WTC11 (cell line): ENCODE measurements around the gene RGS2. TPM values are rescaled to one million over a fixed set of nuclear protein-coding genes. Genes with fewer than 3 reads are reported as not detected.

Experiments used
- ATAC-seq: fragments of 200-7000 bp; cut with Tn5 transposase; 2 replicates; pipeline ENCODE4 v1.10.0; 2021; ENCODE audit warnings: mild to moderate bottlenecking, moderate library complexity
- CTCF ChIA-PET: fragments of 300-600 bp; sonication (Branson Sonifier 250); formaldehyde crosslinking; loops from one replicate; lab custom pipeline; 2021; ENCODE audit warnings: antibody characterized with exemption; lab: Charles Lee
- POLR2A ChIA-PET: fragments of 350-600 bp; sonication (Branson Sonifier 250); formaldehyde crosslinking; loops from one replicate; lab custom pipeline; 2021; ENCODE audit warnings: antibody characterized with exemption; lab: Charles Lee
- DNase-seq: peaks from one replicate; pipeline ENCODE4 v3.0.0; 2021; ENCODE audit warnings: low spot score
- H3K27ac Mint-ChIP-seq: 2 replicates; pipeline ENCODE4 v1.8.0; 2021; ENCODE audit warnings: mixed read lengths
- H3K27me3 Mint-ChIP-seq: 2 replicates; pipeline ENCODE4 v1.8.0; 2021; ENCODE audit warnings: low read depth, mild to moderate bottlenecking, moderate library complexity, mixed read lengths
- H3K36me3 Mint-ChIP-seq: 2 replicates; pipeline ENCODE4 v1.8.0; 2021; ENCODE audit warnings: mixed read lengths
- H3K4me1 Mint-ChIP-seq: 2 replicates; pipeline ENCODE4 v1.8.0; 2022; ENCODE audit warnings: mixed read lengths
- H3K4me3 Mint-ChIP-seq: 2 replicates; pipeline ENCODE4 v1.8.0; 2021; ENCODE audit warnings: mild to moderate bottlenecking, moderate library complexity, mixed read lengths
- H3K9me3 Mint-ChIP-seq: 2 replicates; pipeline ENCODE4 v1.8.0; 2021; ENCODE audit warnings: mixed read lengths
- E2F5 ChIP-seq: sonication (generic); formaldehyde crosslinking; IDR thresholded peaks from 2 replicates; pipeline ENCODE4 v1.8.1; 2022; ENCODE audit warnings: mild to moderate bottlenecking, moderate library complexity, missing genetic modification reagents
- ELF4 ChIP-seq: sonication (generic); formaldehyde crosslinking; IDR thresholded peaks from 2 replicates; pipeline ENCODE4 v1.8.1; 2022; ENCODE audit warnings: low read depth, mild to moderate bottlenecking, moderate library complexity, missing genetic modification reagents
- FOXJ3 ChIP-seq: sonication (generic); formaldehyde crosslinking; IDR thresholded peaks from 2 replicates; pipeline ENCODE4 v1.9.0; 2021; ENCODE audit warnings: missing genetic modification reagents, mild to moderate bottlenecking, borderline replicate concordance
- GTF2I ChIP-seq: fragments of 250-450 bp; sonication (Bioruptor Pico); conservative IDR thresholded peaks from 2 replicates; pipeline ENCODE4 v1.4.0; 2021; ENCODE audit warnings: mild to moderate bottlenecking
- JAZF1 ChIP-seq: fragments of 250-450 bp; sonication (Bioruptor Pico); IDR thresholded peaks from 2 replicates; pipeline ENCODE4 v1.9.0; 2021; ENCODE audit warnings: moderate library complexity, mild to moderate bottlenecking, inconsistent platforms
- JUN ChIP-seq: sonication (generic); formaldehyde crosslinking; IDR thresholded peaks from 2 replicates; pipeline ENCODE4 v1.8.0; 2023; ENCODE audit warnings: mild to moderate bottlenecking, missing genetic modification reagents
- KAT7 ChIP-seq: sonication (generic); formaldehyde crosslinking; IDR thresholded peaks from 2 replicates; pipeline ENCODE4 v1.8.1; 2023; ENCODE audit warnings: missing genetic modification reagents, mild to moderate bottlenecking, borderline replicate concordance
- MYBL2 ChIP-seq: sonication (generic); formaldehyde crosslinking; IDR thresholded peaks from 2 replicates; pipeline ENCODE4 v1.8.1; 2023; ENCODE audit warnings: mild to moderate bottlenecking, moderate library complexity, missing genetic modification reagents
- NFE2L1 ChIP-seq: sonication (generic); formaldehyde crosslinking; IDR thresholded peaks from 2 replicates; pipeline ENCODE4 v1.8.1; 2023; ENCODE audit warnings: missing genetic modification reagents
- SMAD4 ChIP-seq: sonication (generic); formaldehyde crosslinking; IDR thresholded peaks from 2 replicates; pipeline ENCODE4 v1.8.0; 2022; ENCODE audit warnings: mild to moderate bottlenecking, missing genetic modification reagents
- TEAD1 ChIP-seq: sonication (generic); formaldehyde crosslinking; IDR thresholded peaks from 2 replicates; pipeline ENCODE4 v1.8.0; 2022; ENCODE audit warnings: mild to moderate bottlenecking, missing genetic modification reagents
- ZBTB21 ChIP-seq: sonication (generic); formaldehyde crosslinking; IDR thresholded peaks from 2 replicates; pipeline ENCODE4 v1.8.1; 2023; ENCODE audit warnings: mild to moderate bottlenecking, missing genetic modification reagents, borderline replicate concordance
- ZNF138 ChIP-seq: sonication (generic); formaldehyde crosslinking; conservative IDR thresholded peaks from 2 replicates; pipeline ENCODE4 v1.8.1; 2022; ENCODE audit warnings: mild to moderate bottlenecking, moderate library complexity, missing genetic modification reagents
- ZNF219 ChIP-seq: sonication (generic); formaldehyde crosslinking; IDR thresholded peaks from 2 replicates; pipeline ENCODE4 v1.8.0; 2023; ENCODE audit warnings: missing genetic modification reagents, mild to moderate bottlenecking, borderline replicate concordance
- ZNF512 ChIP-seq: sonication (generic); formaldehyde crosslinking; IDR thresholded peaks from 2 replicates; pipeline ENCODE4 v1.8.1; 2022; ENCODE audit warnings: missing genetic modification reagents, borderline replicate concordance
- ZNF532 ChIP-seq: fragments of 250-450 bp; sonication (Bioruptor Pico); IDR thresholded peaks from 2 replicates; pipeline ENCODE4 v1.9.0; 2021; ENCODE audit warnings: mild to moderate bottlenecking, borderline replicate concordance
- total RNA-seq: library from RNA; stranded (reverse); gene quantifications from 3 replicates; pipeline ENCODE4 v1.2.3, GENCODE V29; 2021
- TF ChIP-seq, protein P1 (sequence below): sonication (generic); formaldehyde crosslinking; IDR thresholded peaks from 2 replicates; pipeline ENCODE4 v1.8.1; 2023; ENCODE audit warnings: mild to moderate bottlenecking, missing genetic modification reagents
- TF ChIP-seq, protein P2 (sequence below): sonication (generic); formaldehyde crosslinking; IDR thresholded peaks from 2 replicates; pipeline ENCODE4 v1.8.1; 2023; ENCODE audit warnings: mild to moderate bottlenecking, missing genetic modification reagents
- TF ChIP-seq, protein P3 (sequence below): sonication (generic); formaldehyde crosslinking; IDR thresholded peaks from 2 replicates; pipeline ENCODE4 v1.8.0; 2022; ENCODE audit warnings: mild to moderate bottlenecking, missing genetic modification reagents
- TF ChIP-seq, protein P4 (sequence below): sonication (generic); formaldehyde crosslinking; IDR thresholded peaks from 2 replicates; pipeline ENCODE4 v1.8.1; 2023; ENCODE audit warnings: mild to moderate bottlenecking, missing genetic modification reagents, moderate library complexity
- TF ChIP-seq, protein P5 (sequence below): fragments of 250-450 bp; sonication (Bioruptor Pico); IDR thresholded peaks from 2 replicates; pipeline ENCODE4 v1.9.0; 2021; ENCODE audit warnings: mild to moderate bottlenecking

RGS2 gene
- total RNA-seq, 1 experiment from 2014 or later, result 13.1 TPM

GRCh38 chr1:192797143-192797542 is 11.7 kb upstream of the RGS2 start:
- no peaks in the 10 kb centered on the region for H3K36me3 Mint-ChIP-seq
- peaks cover 4% of the 10 kb centered on the region; the same call in 1 of the 2 replicates for H3K9me3 Mint-ChIP-seq
- ATAC-seq, result no peak
- no peak overlapping the region for H3K4me3 Mint-ChIP-seq
- H3K27me3 Mint-ChIP-seq, result no peaks in the 10 kb centered on the region
- DNase-seq, result no peak
- CTCF ChIA-PET, result interaction anchor here (1.4 to 1.6 kb wide), 2 partner anchors 10 to 11 kb away, joined by 4 to 5 read pairs; no protein-coding TSS in a partner anchor
- POLR2A ChIA-PET, result interaction anchor here (0.7 kb wide), 1 partner anchor 138 kb away, joined by 3 read pairs; no protein-coding TSS in a partner anchor
- H3K27ac Mint-ChIP-seq, result no peak overlapping the region
- H3K4me1 Mint-ChIP-seq, result peaks cover 35% of the 10 kb centered on the region
- no peak for TF ChIP-seq ZBTB21
- TF ChIP-seq KAT7 (CRISPR knock-in tag), result no peak
- TF ChIP-seq ZNF138 (CRISPR knock-in tag), result no peak
- TF ChIP-seq JAZF1 (CRISPR knock-in tag), result no peak
- TF ChIP-seq NFE2L1 (CRISPR knock-in tag), result no peak
- TF ChIP-seq, protein P1, sequence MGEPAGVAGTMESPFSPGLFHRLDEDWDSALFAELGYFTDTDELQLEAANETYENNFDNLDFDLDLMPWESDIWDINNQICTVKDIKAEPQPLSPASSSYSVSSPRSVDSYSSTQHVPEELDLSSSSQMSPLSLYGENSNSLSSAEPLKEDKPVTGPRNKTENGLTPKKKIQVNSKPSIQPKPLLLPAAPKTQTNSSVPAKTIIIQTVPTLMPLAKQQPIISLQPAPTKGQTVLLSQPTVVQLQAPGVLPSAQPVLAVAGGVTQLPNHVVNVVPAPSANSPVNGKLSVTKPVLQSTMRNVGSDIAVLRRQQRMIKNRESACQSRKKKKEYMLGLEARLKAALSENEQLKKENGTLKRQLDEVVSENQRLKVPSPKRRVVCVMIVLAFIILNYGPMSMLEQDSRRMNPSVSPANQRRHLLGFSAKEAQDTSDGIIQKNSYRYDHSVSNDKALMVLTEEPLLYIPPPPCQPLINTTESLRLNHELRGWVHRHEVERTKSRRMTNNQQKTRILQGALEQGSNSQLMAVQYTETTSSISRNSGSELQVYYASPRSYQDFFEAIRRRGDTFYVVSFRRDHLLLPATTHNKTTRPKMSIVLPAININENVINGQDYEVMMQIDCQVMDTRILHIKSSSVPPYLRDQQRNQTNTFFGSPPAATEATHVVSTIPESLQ (CRISPR knock-in tag), result no peak
- no peak for TF ChIP-seq GTF2I (CRISPR knock-in tag)
- TF ChIP-seq FOXJ3, result no peak
- TF ChIP-seq, protein P2, sequence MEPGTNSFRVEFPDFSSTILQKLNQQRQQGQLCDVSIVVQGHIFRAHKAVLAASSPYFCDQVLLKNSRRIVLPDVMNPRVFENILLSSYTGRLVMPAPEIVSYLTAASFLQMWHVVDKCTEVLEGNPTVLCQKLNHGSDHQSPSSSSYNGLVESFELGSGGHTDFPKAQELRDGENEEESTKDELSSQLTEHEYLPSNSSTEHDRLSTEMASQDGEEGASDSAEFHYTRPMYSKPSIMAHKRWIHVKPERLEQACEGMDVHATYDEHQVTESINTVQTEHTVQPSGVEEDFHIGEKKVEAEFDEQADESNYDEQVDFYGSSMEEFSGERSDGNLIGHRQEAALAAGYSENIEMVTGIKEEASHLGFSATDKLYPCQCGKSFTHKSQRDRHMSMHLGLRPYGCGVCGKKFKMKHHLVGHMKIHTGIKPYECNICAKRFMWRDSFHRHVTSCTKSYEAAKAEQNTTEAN (CRISPR knock-in tag), result no peak
- TF ChIP-seq TEAD1 (CRISPR knock-in tag), result no peak
- no peak for TF ChIP-seq JUN

- Mint-ChIP-seq H3K4me1 (peaks cover 35% of the 10 kb centered on the region), H3K27ac (no peak overlapping the region), H3K4me3 (no peak overlapping the region), H3K36me3 (no peaks in the 10 kb centered on the region), H3K27me3 (no peaks in the 10 kb centered on the region), H3K9me3 (peaks cover 8% of the 10 kb centered on the region)
- ATAC-seq (no peak), DNase-seq (no peak)
- ChIA-PET CTCF (no interaction called here), POLR2A (interaction anchor here (0.7 kb wide), 1 partner anchor 979 kb away, joined by 4 read pairs; no protein-coding TSS in a partner anchor)
- TF ChIP-seq ZNF512 (no peak), ZNF532 (CRISPR knock-in tag) (no peak), ELF4 (CRISPR knock-in tag) (no peak), MYBL2 (no peak), E2F5 (no peak), SMAD4 (CRISPR knock-in tag) (no peak), ZNF219 (no peak)
- TF ChIP-seq, protein P3, sequence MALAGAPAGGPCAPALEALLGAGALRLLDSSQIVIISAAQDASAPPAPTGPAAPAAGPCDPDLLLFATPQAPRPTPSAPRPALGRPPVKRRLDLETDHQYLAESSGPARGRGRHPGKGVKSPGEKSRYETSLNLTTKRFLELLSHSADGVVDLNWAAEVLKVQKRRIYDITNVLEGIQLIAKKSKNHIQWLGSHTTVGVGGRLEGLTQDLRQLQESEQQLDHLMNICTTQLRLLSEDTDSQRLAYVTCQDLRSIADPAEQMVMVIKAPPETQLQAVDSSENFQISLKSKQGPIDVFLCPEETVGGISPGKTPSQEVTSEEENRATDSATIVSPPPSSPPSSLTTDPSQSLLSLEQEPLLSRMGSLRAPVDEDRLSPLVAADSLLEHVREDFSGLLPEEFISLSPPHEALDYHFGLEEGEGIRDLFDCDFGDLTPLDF (CRISPR knock-in tag), result no peak
- TF ChIP-seq, protein P4, sequence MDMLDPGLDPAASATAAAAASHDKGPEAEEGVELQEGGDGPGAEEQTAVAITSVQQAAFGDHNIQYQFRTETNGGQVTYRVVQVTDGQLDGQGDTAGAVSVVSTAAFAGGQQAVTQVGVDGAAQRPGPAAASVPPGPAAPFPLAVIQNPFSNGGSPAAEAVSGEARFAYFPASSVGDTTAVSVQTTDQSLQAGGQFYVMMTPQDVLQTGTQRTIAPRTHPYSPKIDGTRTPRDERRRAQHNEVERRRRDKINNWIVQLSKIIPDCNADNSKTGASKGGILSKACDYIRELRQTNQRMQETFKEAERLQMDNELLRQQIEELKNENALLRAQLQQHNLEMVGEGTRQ (CRISPR knock-in tag), result no peak
- TF ChIP-seq, protein P5, sequence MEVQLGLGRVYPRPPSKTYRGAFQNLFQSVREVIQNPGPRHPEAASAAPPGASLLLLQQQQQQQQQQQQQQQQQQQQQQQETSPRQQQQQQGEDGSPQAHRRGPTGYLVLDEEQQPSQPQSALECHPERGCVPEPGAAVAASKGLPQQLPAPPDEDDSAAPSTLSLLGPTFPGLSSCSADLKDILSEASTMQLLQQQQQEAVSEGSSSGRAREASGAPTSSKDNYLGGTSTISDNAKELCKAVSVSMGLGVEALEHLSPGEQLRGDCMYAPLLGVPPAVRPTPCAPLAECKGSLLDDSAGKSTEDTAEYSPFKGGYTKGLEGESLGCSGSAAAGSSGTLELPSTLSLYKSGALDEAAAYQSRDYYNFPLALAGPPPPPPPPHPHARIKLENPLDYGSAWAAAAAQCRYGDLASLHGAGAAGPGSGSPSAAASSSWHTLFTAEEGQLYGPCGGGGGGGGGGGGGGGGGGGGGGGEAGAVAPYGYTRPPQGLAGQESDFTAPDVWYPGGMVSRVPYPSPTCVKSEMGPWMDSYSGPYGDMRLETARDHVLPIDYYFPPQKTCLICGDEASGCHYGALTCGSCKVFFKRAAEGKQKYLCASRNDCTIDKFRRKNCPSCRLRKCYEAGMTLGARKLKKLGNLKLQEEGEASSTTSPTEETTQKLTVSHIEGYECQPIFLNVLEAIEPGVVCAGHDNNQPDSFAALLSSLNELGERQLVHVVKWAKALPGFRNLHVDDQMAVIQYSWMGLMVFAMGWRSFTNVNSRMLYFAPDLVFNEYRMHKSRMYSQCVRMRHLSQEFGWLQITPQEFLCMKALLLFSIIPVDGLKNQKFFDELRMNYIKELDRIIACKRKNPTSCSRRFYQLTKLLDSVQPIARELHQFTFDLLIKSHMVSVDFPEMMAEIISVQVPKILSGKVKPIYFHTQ (CRISPR knock-in tag), result no peak
Observed at GRCh38 chr1:192797891-192798290, 10.9 kb upstream of the RGS2 start.
